OCI-LY1 (cell line): ENCODE measurements around the gene OLIG1.

Experiments used
- EZH2 ChIP-seq: fragments of 200-600 bp; sonication (generic), shearing (Covaris generic); IDR thresholded peaks from 2 replicates; pipeline ENCODE4 v1.8.0; 2017; ENCODE audit warnings: borderline replicate concordance, mixed run types, mild to moderate bottlenecking, antibody characterized with exemption, low read length, moderate library complexity, mixed read lengths
- TF ChIP-seq, protein P1 (sequence below): fragments of 200-600 bp; sonication (generic), shearing (Covaris generic); IDR thresholded peaks from 2 replicates; pipeline ENCODE4 v1.5.1; 2017; ENCODE audit warnings: mild to moderate bottlenecking, antibody characterized with exemption, low read length, moderate library complexity, mixed read lengths

DNA sequence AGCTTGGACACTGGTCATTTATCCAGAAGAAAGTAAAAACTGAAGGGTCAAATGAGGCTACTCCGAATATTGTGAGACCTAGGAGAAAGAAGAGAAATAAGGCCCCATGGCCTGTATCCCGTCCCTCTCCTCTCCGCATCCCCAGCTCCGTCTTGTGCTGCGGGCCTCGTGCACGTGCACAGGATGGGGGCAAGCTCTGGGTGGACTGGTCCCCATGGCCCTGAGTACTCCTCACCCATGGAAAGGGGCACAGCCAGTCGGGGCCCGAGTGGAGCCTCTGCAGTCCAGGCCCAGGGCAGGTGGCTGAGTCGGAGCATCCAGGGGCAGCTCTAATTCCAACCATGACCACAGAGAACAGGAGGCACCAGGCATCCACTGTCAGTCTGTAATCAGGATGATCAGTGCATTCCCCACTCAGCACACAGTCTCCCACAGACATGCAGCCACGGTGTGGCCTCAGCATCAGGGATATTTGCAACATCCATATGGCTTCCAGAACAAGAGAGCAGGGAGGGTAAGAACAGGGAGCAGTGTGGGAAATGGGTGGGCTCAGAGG, 12.5 kb upstream of the OLIG1 start:
- TF ChIP-seq, protein P1, sequence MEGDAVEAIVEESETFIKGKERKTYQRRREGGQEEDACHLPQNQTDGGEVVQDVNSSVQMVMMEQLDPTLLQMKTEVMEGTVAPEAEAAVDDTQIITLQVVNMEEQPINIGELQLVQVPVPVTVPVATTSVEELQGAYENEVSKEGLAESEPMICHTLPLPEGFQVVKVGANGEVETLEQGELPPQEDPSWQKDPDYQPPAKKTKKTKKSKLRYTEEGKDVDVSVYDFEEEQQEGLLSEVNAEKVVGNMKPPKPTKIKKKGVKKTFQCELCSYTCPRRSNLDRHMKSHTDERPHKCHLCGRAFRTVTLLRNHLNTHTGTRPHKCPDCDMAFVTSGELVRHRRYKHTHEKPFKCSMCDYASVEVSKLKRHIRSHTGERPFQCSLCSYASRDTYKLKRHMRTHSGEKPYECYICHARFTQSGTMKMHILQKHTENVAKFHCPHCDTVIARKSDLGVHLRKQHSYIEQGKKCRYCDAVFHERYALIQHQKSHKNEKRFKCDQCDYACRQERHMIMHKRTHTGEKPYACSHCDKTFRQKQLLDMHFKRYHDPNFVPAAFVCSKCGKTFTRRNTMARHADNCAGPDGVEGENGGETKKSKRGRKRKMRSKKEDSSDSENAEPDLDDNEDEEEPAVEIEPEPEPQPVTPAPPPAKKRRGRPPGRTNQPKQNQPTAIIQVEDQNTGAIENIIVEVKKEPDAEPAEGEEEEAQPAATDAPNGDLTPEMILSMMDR = no peak
- no peak for TF ChIP-seq EZH2
